Measurements from ENCODE around the gene AQP3. TPM values are rescaled to one million over a fixed set of nuclear protein-coding genes. Genes with fewer than 3 reads are reported as not detected.

The AQP3 gene
- polyA plus RNA-seq, 2 of the 4 experiments (the other 2 are of a cell fraction), result 6.2 to 18.8 TPM

- Histone ChIP-seq H3K27ac (peak overlapping the region; percentile 60 to 83), H3K4me2 (peak overlapping the region; percentile 46), H3K9me3 (no peaks in the 10 kb centered on the region), H3K4me1 (peaks cover 26% of the 10 kb centered on the region), H3K4me3 (no peak overlapping the region)
- DNase-seq (ENCODE audit: low read depth in 1 of 2, low spot score in 1 of 2) (no peak), ATAC-seq (0 out of 6 replicates have a peak, but pooled peaks of 1 of the 2 experiments have one; percentile 1), FAIRE-seq (no peak)
- WGBS (ENCODE audit: missing lambda C conversion rate), result 56% methylated on average over 3 of the region's 3 CpGs
- ChIA-PET CTCF (interaction anchor here (0.6 to 41.9 kb wide), 25 partner anchors 4 to 376 kb away, joined by 3 to 834 read pairs (median 5); partner anchors contain the start of genes AQP3, AQP7, BAG1 and CHMP5), POLR2A (interaction anchor here (0.8 to 1.3 kb wide), 2 partner anchors 20 to 50 kb away, joined by 4 to 5 read pairs; partner anchors contain the start of gene NOL6)
- no peak for TF ChIP-seq HOXA7 (CRISPR knock-in tag; IDR thresholded peaks at IDR 0.05)
- TF ChIP-seq KDM1A (IDR thresholded peaks at IDR 0.05; ENCODE audit: low read depth), result 0 out of 2 replicates have a peak, but pooled peaks have one; percentile 29
These were observed 6.0 kb upstream of the AQP3 start for GRCh38 chr9:33453286-33453860.

DNA sequence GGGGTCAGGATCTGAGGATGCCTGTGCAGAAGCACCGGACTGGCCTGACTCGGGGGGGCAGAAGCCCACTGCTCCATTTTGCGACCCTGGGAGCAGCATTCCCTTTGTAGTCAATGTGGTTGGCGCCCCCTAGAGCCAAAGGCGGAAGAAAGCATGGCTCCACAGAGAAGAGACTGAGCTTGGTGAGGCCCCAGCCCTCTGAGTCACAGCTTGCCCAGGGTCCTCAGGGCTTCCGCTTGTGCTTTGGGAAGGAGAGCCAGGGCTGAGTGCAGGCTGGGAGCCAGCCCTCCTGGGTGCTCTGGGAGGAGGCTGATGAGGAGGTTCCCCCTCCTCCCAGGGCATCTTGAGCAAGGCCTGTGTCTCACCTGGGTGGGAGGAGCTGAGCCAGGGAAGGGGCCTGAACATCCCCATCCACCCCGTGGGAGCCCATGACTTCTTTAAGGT lies 5.5 kb upstream of the AQP3 start:
- POLR2A ChIA-PET, result interaction anchor here (0.8 to 1.3 kb wide), 2 partner anchors 21 to 49 kb away, joined by 4 to 5 read pairs; partner anchors contain the start of gene NOL6
- CTCF ChIA-PET, result interaction anchor here (0.6 to 41.9 kb wide), 23 partner anchors 3 to 377 kb away, joined by 3 to 834 read pairs (median 5); partner anchors contain the start of genes AQP3, AQP7, BAG1 and CHMP5
- TF ChIP-seq SMC3 (IDR thresholded peaks at IDR 0.05) (peak; percentile 80), MAX (IDR thresholded peaks at IDR 0.05) (no peak; the same call in 1 of the 2 replicates), FOSL2 (IDR thresholded peaks at IDR 0.05) (no peak), FOSL2 (CRISPR knock-in tag; IDR thresholded peaks at IDR 0.05) (peak; percentile 68), CTCF (IDR thresholded peaks at IDR 0.05) (peak; percentile 87), TP53 (CRISPR knock-in tag; IDR thresholded peaks at IDR 0.05) (no peak), RAD21 (conservative IDR thresholded peaks at IDR 0.05 in 1 of 2, IDR thresholded peaks at IDR 0.05 in 1 of 2) (peak; percentile 79 to 82)
- Histone ChIP-seq H3K4me1 (peaks cover 23% of the 10 kb centered on the region), H3K27ac (peak overlapping the region; percentile 60 to 83), H3K9me3 (no peaks in the 10 kb centered on the region), H3K4me2 (peak overlapping the region; percentile 46), H3K4me3 (no peak overlapping the region)
- DNase-seq (ENCODE audit: low read depth in 1 of 2, low spot score in 1 of 2) (peak; percentile 80 to 88), FAIRE-seq (peak; percentile 84), ATAC-seq (peak; percentile 88 to 92)
- WGBS (ENCODE audit: missing lambda C conversion rate), result 4% methylated on average over 7 of the region's 7 CpGs

- no peaks in the 10 kb centered on the region for H3K9me3 ChIP-seq
- peaks cover 39% of the 10 kb centered on the region for H3K4me1 ChIP-seq
- ChIA-PET CTCF (interaction anchor here (0.8 to 41.9 kb wide), 8 partner anchors 1 to 164 kb away, joined by 3 to 834 read pairs (median 57); partner anchors contain the start of genes AQP3, AQP7 and NOL6), POLR2A (no interaction called here)
- 94% methylated on average over 3 of the region's 4 CpGs for WGBS (ENCODE audit: missing lambda C conversion rate)
- FAIRE-seq (no peak), DNase-seq (ENCODE audit: low read depth in 1 of 2, low spot score in 1 of 2) (no peak), ATAC-seq (no peak)
- no peak overlapping the region for H3K4me3 ChIP-seq
- no peak overlapping the region for H3K27ac ChIP-seq
- no peak for TF ChIP-seq CHD4 (IDR thresholded peaks at IDR 0.05; ENCODE audit: borderline replicate concordance)
- no peak for TF ChIP-seq MAX (IDR thresholded peaks at IDR 0.05)
- no peak for TF ChIP-seq GATA3 (IDR thresholded peaks at IDR 0.05; ENCODE audit: borderline replicate concordance)
- no peak for TF ChIP-seq SREBF2 (IDR thresholded peaks at IDR 0.05)
- TF ChIP-seq RNF2 (IDR thresholded peaks at IDR 0.05; ENCODE audit: borderline replicate concordance, low read depth), result no peak
- TF ChIP-seq ELK1 (IDR thresholded peaks at IDR 0.05; ENCODE audit: low read depth, low read length), result no peak
- TF ChIP-seq EP300 (IDR thresholded peaks at IDR 0.05), result no peak
- no peak for TF ChIP-seq SMC3 (IDR thresholded peaks at IDR 0.05)
- TF ChIP-seq FOXS1 (CRISPR knock-in tag; IDR thresholded peaks at IDR 0.05), result no peak
- TF ChIP-seq HMGXB4 (CRISPR knock-in tag; IDR thresholded peaks at IDR 0.05; ENCODE audit: borderline replicate concordance), result no peak
- TF ChIP-seq NR3C1 (IDR thresholded peaks at IDR 0.05), result no peak
- TF ChIP-seq RFX5 (IDR thresholded peaks at IDR 0.05), result no peak
- no peak for TF ChIP-seq POLR2AphosphoS2 (conservative IDR thresholded peaks at IDR 0.05; ENCODE audit: low read length)
- TF ChIP-seq MYC (IDR thresholded peaks at IDR 0.05; ENCODE audit: borderline replicate concordance, low read length), result no peak
- no peak for TF ChIP-seq BHLHE40 (IDR thresholded peaks at IDR 0.05; ENCODE audit: low read depth, low read length)
- no peak for TF ChIP-seq NFE2L2 (conservative IDR thresholded peaks at IDR 0.05; ENCODE audit: low read length)
- no peak for TF ChIP-seq CTCF (IDR thresholded peaks at IDR 0.05)
- H3K4me2 ChIP-seq, result no peak overlapping the region
These were observed 3.3 kb upstream of the AQP3 start for GRCh38 chr9:33450621-33451146.

All from A549 (cell line).